ENCODE results near the gene LMO7. TPM values are rescaled to one million over a fixed set of nuclear protein-coding genes. Genes with fewer than 3 reads are reported as not detected.
"Not testable (repeated sequence)": the region's sequence is repeated elsewhere in the genome, so short reads cannot be mapped to it uniquely, and the experiment has no call there.

Gene LMO7
- total RNA-seq, 2 donors from 2014 or later = 118 to 193 TPM

DNA sequence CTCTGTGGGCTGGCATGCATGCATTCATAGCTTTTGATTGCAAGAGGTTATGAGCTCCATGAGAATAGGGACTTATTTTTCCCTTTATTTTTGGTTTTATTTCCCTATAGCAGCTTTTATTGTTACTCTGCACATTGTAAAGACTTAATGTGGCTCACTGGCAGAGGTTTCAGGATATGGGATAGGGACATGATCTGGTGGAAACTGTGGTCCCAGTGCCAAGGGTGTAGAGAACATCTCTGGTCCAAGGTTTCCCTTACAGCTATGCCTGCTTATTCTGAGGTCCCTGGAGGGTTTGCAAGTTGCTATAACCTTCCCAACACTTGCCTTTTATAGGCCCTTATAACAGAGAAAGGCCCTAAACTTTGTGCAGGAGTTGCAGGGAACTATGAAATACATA lies 33.6 kb downstream of the LMO7 start:
- no peaks in the 10 kb centered on the region for H3K4me1 ChIP-seq
- no peak overlapping the region for H3K4me3 ChIP-seq
- no peaks in the 10 kb centered on the region for H3K36me3 ChIP-seq
- intact Hi-C loops (cut with DNase I) = no loop called here
- no peaks in the 10 kb centered on the region for H3K27me3 ChIP-seq
- H3K27ac ChIP-seq = no peak overlapping the region
- no peaks in the 10 kb centered on the region for H3K9me3 ChIP-seq
- DNase-seq = no peak
- TF ChIP-seq, protein P1, sequence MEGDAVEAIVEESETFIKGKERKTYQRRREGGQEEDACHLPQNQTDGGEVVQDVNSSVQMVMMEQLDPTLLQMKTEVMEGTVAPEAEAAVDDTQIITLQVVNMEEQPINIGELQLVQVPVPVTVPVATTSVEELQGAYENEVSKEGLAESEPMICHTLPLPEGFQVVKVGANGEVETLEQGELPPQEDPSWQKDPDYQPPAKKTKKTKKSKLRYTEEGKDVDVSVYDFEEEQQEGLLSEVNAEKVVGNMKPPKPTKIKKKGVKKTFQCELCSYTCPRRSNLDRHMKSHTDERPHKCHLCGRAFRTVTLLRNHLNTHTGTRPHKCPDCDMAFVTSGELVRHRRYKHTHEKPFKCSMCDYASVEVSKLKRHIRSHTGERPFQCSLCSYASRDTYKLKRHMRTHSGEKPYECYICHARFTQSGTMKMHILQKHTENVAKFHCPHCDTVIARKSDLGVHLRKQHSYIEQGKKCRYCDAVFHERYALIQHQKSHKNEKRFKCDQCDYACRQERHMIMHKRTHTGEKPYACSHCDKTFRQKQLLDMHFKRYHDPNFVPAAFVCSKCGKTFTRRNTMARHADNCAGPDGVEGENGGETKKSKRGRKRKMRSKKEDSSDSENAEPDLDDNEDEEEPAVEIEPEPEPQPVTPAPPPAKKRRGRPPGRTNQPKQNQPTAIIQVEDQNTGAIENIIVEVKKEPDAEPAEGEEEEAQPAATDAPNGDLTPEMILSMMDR (IDR thresholded peaks at IDR 0.05) = no peak
- H3K9ac ChIP-seq (ENCODE audit: low read depth in 2 of 2, low read length in 2 of 2) = no peak overlapping the region

DNA sequence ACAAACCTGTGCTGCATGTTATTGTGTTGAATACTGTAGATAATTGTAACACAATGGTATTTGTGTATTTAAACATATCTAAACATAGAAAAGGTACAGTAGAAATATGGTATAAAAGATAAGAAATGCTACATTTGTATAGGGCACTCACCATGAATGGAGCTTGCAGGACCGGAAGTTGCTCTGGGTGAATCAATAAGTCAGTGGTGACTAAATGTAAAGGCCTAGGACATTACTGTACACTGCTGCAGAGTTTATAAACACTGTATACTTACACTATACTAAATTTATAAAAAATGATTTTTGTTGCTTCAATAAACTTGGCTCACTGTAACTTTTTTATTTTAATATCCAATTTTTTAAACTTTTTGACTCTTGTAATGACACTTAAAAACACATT lies 34.4 kb downstream of the LMO7 start:
- no peaks in the 10 kb centered on the region for H3K9me3 ChIP-seq
- TF ChIP-seq, protein P1 (IDR thresholded peaks at IDR 0.05) = no peak
- no peak overlapping the region for H3K4me3 ChIP-seq
- no peaks in the 10 kb centered on the region for H3K36me3 ChIP-seq
- DNase-seq = no peak
- intact Hi-C loops (cut with DNase I) = no loop called here
- no peak overlapping the region for H3K9ac ChIP-seq (ENCODE audit: low read depth in 2 of 2, low read length in 2 of 2)
- H3K4me1 ChIP-seq = no peaks in the 10 kb centered on the region
- H3K27ac ChIP-seq = no peak overlapping the region
- no peaks in the 10 kb centered on the region for H3K27me3 ChIP-seq

DNA sequence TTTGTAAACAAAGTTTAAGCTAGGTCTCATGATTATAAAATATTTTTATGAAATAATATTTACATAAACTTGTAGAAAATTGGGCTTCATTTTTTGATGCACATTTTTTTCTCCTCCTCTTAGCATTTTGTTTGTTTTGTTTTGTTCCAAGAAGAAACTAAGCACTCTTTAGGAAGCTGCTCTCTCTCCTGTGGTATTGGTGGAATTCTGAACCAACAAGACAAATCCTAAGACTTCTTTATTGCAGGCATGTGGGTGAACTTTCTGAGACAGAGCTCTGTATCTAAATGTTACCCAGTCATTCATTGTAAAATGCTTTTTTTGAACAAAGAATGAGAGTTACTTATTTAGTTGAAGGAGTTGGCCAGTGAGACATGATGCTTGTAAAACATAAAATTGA lies 39.3 kb downstream of the LMO7 start:
- Histone ChIP-seq H3K27me3 (no peaks in the 10 kb centered on the region), H3K27ac (no peak overlapping the region), H3K9me3 (no peaks in the 10 kb centered on the region), H3K36me3 (no peaks in the 10 kb centered on the region), H3K4me3 (no peak overlapping the region), H3K4me1 (no peaks in the 10 kb centered on the region), H3K9ac (ENCODE audit: low read depth in 2 of 2, low read length in 2 of 2) (no peak overlapping the region)
- DNase-seq = no peak
- TF ChIP-seq, protein P1 (IDR thresholded peaks at IDR 0.05) = no peak
- intact Hi-C loops (cut with DNase I) = no loop called here

- Histone ChIP-seq H3K4me1 (no peaks in the 10 kb centered on the region), H3K4me3 (no peak overlapping the region), H3K27ac (no peak overlapping the region), H3K27me3 (no peaks in the 10 kb centered on the region), H3K9me3 (no peaks in the 10 kb centered on the region), H3K9ac (ENCODE audit: low read depth in 2 of 2, low read length in 2 of 2) (no peak overlapping the region), H3K36me3 (no peaks in the 10 kb centered on the region)
- DNase-seq = no peak
- intact Hi-C loops (cut with DNase I) = no loop called here
- TF ChIP-seq, protein P1 (IDR thresholded peaks at IDR 0.05) = no peak
These were observed 43.3 kb downstream of the LMO7 start for GRCh38 chr13:75679459-75679858.

- H3K4me1 ChIP-seq; H3K4me3 ChIP-seq; DNase-seq; intact Hi-C loops (cut with DNase I); H3K36me3 ChIP-seq; H3K27ac ChIP-seq; H3K9me3 ChIP-seq; H3K27me3 ChIP-seq; H3K9ac ChIP-seq (ENCODE audit: low read depth in 2 of 2, low read length in 2 of 2): not testable (repeated sequence)
These were observed 44.1 kb downstream of the LMO7 start for GRCh38 chr13:75680251-75680650.

DNA sequence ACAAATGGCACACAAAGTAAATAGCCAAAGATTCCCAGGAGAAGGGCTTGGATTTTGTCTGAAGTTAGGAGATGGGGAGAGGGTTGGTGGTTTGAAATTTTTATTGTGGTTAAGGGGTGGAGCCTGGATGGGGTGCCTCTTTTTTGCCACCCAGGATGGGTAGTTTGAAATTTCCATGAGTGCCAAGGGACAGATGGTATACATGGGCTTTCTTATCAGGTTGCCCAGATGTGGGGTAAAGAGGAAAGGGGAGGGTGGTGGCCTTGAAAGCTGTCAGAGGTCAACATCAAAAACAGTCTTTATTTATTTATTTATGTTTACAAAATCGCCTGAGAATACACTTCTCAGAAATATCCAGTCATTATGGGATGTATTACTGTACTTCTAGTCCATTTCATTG lies 46.2 kb downstream of the LMO7 start:
- no peak overlapping the region for H3K9ac ChIP-seq (ENCODE audit: low read depth in 2 of 2, low read length in 2 of 2)
- no peaks in the 10 kb centered on the region for H3K36me3 ChIP-seq
- H3K4me3 ChIP-seq = no peak overlapping the region
- H3K9me3 ChIP-seq = no peaks in the 10 kb centered on the region
- TF ChIP-seq, protein P1 (IDR thresholded peaks at IDR 0.05) = no peak
- intact Hi-C loops (cut with DNase I) = no loop called here
- no peak overlapping the region for H3K27ac ChIP-seq
- no peaks in the 10 kb centered on the region for H3K27me3 ChIP-seq
- no peaks in the 10 kb centered on the region for H3K4me1 ChIP-seq
- no peak for DNase-seq

Measured in colonic mucosa (tissue), 4 donors.